K562 (cell line): ENCODE results near the gene TRIP10. TPM values are rescaled to one million over a fixed set of nuclear protein-coding genes. Genes with fewer than 3 reads are reported as not detected.
A peak's percentile ranks its signal among the peaks of the same experiment; 100 is the strongest.

ENCODE experiments used
- ELF1 ChIP-seq: fragments of 200-800 bp; sonication (Bioruptor generic); IDR thresholded peaks from 2 replicates; pipeline ENCODE4 v1.6.1; 2016; ENCODE audit warnings: missing genetic modification characterization, missing compliant biosample characterization
- EP400 ChIP-seq: fragments of 450-650 bp; IDR thresholded peaks from 2 replicates; pipeline ENCODE4 v1.6.1; 2017; ENCODE audit warnings: antibody characterized with exemption, mild to moderate bottlenecking, moderate library complexity
- FOXK2 ChIP-seq, 2 experiments: fragments of 450-650 bp; IDR thresholded peaks in 1 of 2; conservative IDR thresholded peaks in 1 of 2; 2 replicates each; pipeline ENCODE4 v1.6.1; 2016; ENCODE audit warnings: low read depth in 2 of 2, mild to moderate bottlenecking in 1 of 2
- GABPB1 ChIP-seq: sonication (generic); formaldehyde crosslinking; IDR thresholded peaks from 2 replicates; pipeline ENCODE4 v1.8.0; 2022; ENCODE audit warnings: mild to moderate bottlenecking, missing genetic modification reagents
- KLF10 ChIP-seq: fragments of 250-450 bp; sonication (Bioruptor Pico); IDR thresholded peaks from 2 replicates; pipeline ENCODE4 v1.6.1; 2021; ENCODE audit warnings: matching md5 sums
- MYBL2 ChIP-seq, 2 experiments: fragments of 450-650 bp in 1 of 2; sonication (generic) in 1 of 2; formaldehyde crosslinking in 1 of 2; IDR thresholded peaks; 2 replicates each; pipeline versions ENCODE4 v1.6.1 to v1.8.1; 2017 to 2022; ENCODE audit warnings: borderline replicate concordance in 1 of 2, inconsistent platforms in 1 of 2, low read depth in 1 of 2, mild to moderate bottlenecking in 1 of 2, missing genetic modification reagents in 1 of 2, moderate library complexity in 1 of 2
- NUFIP1 ChIP-seq: fragments of 450-650 bp; IDR thresholded peaks from 2 replicates; pipeline ENCODE4 v1.6.1; 2018; ENCODE audit not compliant: partially characterized antibody
- SAP30 ChIP-seq: fragments of 200-600 bp; sonication (generic); IDR thresholded peaks from 2 replicates; pipeline ENCODE4 v1.6.1; 2012; ENCODE audit warnings: borderline replicate concordance, low read depth, mild to moderate bottlenecking, moderate library complexity, low read length, control low read depth, inconsistent platforms; ENCODE audit not compliant: insufficient read depth, poor library complexity, severe bottlenecking
- TOE1 ChIP-seq, 2 experiments: fragments of 450-650 bp in 1 of 2; sonication (generic) in 1 of 2; formaldehyde crosslinking in 1 of 2; IDR thresholded peaks; 2 replicates each; pipeline versions ENCODE4 v1.7.1 to v1.8.0; 2016 to 2022; ENCODE audit warnings: borderline replicate concordance in 2 of 2, mild to moderate bottlenecking in 2 of 2, antibody characterized with exemption in 1 of 2, inconsistent platforms in 1 of 2, low read depth in 1 of 2, missing genetic modification reagents in 1 of 2, moderate library complexity in 1 of 2
- XRCC3 ChIP-seq: fragments of 450-650 bp; IDR thresholded peaks from 2 replicates; pipeline ENCODE4 v1.6.1; 2017; ENCODE audit warnings: mild to moderate bottlenecking, moderate library complexity
- ZBTB1 ChIP-seq: sonication (generic); formaldehyde crosslinking; IDR thresholded peaks from 2 replicates; pipeline ENCODE4 v1.8.1; 2023; ENCODE audit warnings: missing genetic modification reagents, low read depth, mild to moderate bottlenecking, borderline replicate concordance
- ZNF212 ChIP-seq: fragments of 450-650 bp; formaldehyde crosslinking; IDR thresholded peaks from 2 replicates; pipeline ENCODE4 v1.4.0; 2020; ENCODE audit warnings: mild to moderate bottlenecking
- ZNF23 ChIP-seq: fragments of 250-450 bp; sonication (Bioruptor Pico); IDR thresholded peaks from 2 replicates; pipeline ENCODE4 v1.4.0; 2020; ENCODE audit warnings: mild to moderate bottlenecking
- ZNF239 ChIP-seq: fragments of 250-450 bp; sonication (Bioruptor Pico); IDR thresholded peaks from 2 replicates; pipeline ENCODE4 v1.4.0; 2020; ENCODE audit warnings: mild to moderate bottlenecking
- ZNF444 ChIP-seq: fragments of 250-450 bp; sonication (Bioruptor Pico); IDR thresholded peaks from 2 replicates; pipeline ENCODE4 v1.4.0; 2020; ENCODE audit warnings: mild to moderate bottlenecking, moderate library complexity
- polyA plus RNA-seq, 8 experiments: library from polyadenylated mRNA; depleted of rRNA in 4 of 8; stranded (reverse) in 5 of 8; unstranded in 3 of 8; fragments of >200 nt; fragmentation: Nextera tagmentation in 2 of 8; fragmentation: Illumina TruSeq in 1 of 8; extraction: Ambion mirVana in 2 of 8; extraction: Trizol in 1 of 8; gene quantifications; 2 replicates each; pipeline versions ENCODE4 v1.2.1 to v1.2.3, GENCODE V29; 2011 to 2014; ENCODE audit warnings: inconsistent platforms in 1 of 8, missing spikeins in 1 of 8
- total RNA-seq, 7 experiments: library from RNA; depleted of rRNA in 6 of 7; stranded (reverse); fragments of >200 nt in 6 of 7; fragmentation: Illumina TruSeq in 2 of 7; extraction: Trizol in 2 of 7; gene quantifications; 2 replicates each; pipeline versions ENCODE4 v1.2.1 to v1.2.3, GENCODE V29; 2011 to 2021; ENCODE audit warnings: low replicate concordance in 1 of 7
- TF ChIP-seq, protein P1 (sequence below): fragments of 450-650 bp; IDR thresholded peaks from 2 replicates; pipeline ENCODE4 v1.6.1; 2016; ENCODE audit warnings: missing biosample characterization, missing genetic modification characterization
- TF ChIP-seq, protein P2 (sequence below): fragments of 250-450 bp; sonication (Bioruptor Pico); IDR thresholded peaks from 2 replicates; pipeline ENCODE4 v1.5.0; 2021; ENCODE audit warnings: mild to moderate bottlenecking, borderline replicate concordance

The TRIP10 gene
- total and polyA plus RNA-seq, 9 of the 15 experiments (the other 6 are each of a cell fraction or from before 2014, with no cell fraction given) = 1.2 to 66.8 (median 36.1) TPM

DNA sequence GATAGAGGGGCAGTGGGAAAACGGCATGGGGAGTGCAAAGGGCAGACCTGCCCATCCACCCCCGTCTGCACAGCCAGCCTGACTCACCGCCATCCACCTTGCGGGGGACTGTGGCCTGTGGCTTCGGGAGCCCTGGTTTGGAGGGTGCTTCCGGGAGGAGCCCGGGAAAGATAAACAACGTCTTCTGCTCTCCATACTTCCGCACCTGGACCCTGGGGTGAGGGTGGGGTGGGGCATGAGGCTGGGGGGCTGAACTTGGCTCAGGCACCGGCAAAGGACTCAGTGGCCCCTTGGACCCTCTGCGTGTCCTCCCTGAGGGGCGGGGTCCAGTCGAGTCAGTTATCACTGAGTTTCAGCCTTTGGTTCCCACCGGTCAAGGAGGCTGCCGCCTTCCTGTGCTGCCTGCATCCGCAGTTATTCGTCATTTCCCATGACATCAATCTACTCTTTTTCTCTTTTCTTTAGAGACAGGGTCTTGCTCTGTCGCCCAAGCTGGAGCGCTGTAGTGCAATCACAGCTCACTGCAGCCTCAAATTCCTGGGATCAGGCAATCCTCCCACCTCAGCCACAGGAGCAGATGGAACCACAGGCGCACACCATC lies 5.3 kb upstream of the TRIP10 start (continued):
- no peak for TF ChIP-seq EP400
- no peak for TF ChIP-seq ZNF23 (CRISPR knock-in tag)
- TF ChIP-seq ZNF444 (CRISPR knock-in tag) = no peak
- TF ChIP-seq ZNF239 (CRISPR knock-in tag) = no peak
- TF ChIP-seq, protein P1, sequence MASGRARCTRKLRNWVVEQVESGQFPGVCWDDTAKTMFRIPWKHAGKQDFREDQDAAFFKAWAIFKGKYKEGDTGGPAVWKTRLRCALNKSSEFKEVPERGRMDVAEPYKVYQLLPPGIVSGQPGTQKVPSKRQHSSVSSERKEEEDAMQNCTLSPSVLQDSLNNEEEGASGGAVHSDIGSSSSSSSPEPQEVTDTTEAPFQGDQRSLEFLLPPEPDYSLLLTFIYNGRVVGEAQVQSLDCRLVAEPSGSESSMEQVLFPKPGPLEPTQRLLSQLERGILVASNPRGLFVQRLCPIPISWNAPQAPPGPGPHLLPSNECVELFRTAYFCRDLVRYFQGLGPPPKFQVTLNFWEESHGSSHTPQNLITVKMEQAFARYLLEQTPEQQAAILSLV (tag) = no peak
- TF ChIP-seq, protein P2, sequence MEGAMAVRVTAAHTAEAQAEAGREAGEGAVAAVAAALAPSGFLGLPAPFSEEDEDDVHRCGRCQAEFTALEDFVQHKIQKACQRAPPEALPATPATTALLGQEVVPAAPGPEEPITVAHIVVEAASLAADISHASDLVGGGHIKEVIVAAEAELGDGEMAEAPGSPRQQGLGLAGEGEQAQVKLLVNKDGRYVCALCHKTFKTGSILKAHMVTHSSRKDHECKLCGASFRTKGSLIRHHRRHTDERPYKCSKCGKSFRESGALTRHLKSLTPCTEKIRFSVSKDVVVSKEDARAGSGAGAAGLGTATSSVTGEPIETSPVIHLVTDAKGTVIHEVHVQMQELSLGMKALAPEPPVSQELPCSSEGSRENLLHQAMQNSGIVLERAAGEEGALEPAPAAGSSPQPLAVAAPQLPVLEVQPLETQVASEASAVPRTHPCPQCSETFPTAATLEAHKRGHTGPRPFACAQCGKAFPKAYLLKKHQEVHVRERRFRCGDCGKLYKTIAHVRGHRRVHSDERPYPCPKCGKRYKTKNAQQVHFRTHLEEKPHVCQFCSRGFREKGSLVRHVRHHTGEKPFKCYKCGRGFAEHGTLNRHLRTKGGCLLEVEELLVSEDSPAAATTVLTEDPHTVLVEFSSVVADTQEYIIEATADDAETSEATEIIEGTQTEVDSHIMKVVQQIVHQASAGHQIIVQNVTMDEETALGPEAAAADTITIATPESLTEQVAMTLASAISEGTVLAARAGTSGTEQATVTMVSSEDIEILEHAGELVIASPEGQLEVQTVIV (CRISPR knock-in tag) = no peak
- TF ChIP-seq FOXK2 (conservative IDR thresholded peaks at IDR 0.05 in 1 of 2, IDR thresholded peaks at IDR 0.05 in 1 of 2; ENCODE audit: low read depth in 2 of 2) = peak in 1 of 2 experiments; percentile 42; a peak in 1 of 4 replicates
- no peak for TF ChIP-seq SAP30
- TF ChIP-seq XRCC3 = no peak
- TF ChIP-seq ZBTB1 (CRISPR knock-in tag) = no peak
- no peak for TF ChIP-seq TOE1 (IDR thresholded peaks at IDR 0.05; ENCODE audit: borderline replicate concordance)
- no peak for TF ChIP-seq TOE1 (CRISPR knock-in tag; IDR thresholded peaks at IDR 0.05; ENCODE audit: borderline replicate concordance, low read depth)
- TF ChIP-seq ELF1 (tag) = peak; percentile 50; the same call in 1 of the 2 replicates
- TF ChIP-seq KLF10 (CRISPR knock-in tag) = no peak
- peak; percentile 77 for TF ChIP-seq GABPB1 (CRISPR knock-in tag)
- TF ChIP-seq MYBL2 (IDR thresholded peaks at IDR 0.05; ENCODE audit: low read depth) = no peak
- no peak for TF ChIP-seq MYBL2 (CRISPR knock-in tag; IDR thresholded peaks at IDR 0.05; ENCODE audit: borderline replicate concordance)
- no peak for TF ChIP-seq NUFIP1
- no peak for TF ChIP-seq ZNF212
